Measurements from ENCODE around the gene YPEL1.

YPEL1 gene

DNA sequence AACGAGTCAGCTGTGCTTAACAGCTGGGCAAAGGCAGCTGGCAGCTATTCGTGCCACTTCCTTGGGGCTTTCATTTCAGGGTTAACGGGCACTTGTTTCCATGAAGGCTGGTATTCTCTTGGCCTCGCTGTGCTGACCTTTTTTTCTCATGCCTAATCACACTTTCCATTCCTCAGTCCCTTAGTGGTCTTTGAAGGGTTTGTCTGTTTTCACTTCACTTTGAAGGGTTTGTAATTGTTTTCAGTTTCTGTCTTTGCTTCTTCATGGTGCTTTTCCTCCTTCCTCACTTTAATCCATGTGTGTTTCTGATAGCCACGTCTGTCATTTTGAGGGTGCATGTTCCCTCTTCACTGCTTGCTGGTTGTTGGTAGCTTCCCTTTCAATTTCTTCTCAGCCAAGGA, 45.2 kb downstream of the YPEL1 start:
- no peak overlapping the region for H3K27ac ChIP-seq (ENCODE audit: low read depth, low read length)
- H3K9ac ChIP-seq (ENCODE audit: low read length), result no peak overlapping the region
- H3K36me3 ChIP-seq (ENCODE audit: control insufficient read depth, insufficient read depth, low read length), result peaks cover 25% of the 10 kb centered on the region
- no peak overlapping the region for H3K4me3 ChIP-seq (ENCODE audit: low read length)
- H3K4me1 ChIP-seq (ENCODE audit: control insufficient read depth, insufficient read depth, low read length), result no peaks in the 10 kb centered on the region
- H3K27me3 ChIP-seq (ENCODE audit: control insufficient read depth, insufficient read depth, low read length), result no peaks in the 10 kb centered on the region

DNA sequence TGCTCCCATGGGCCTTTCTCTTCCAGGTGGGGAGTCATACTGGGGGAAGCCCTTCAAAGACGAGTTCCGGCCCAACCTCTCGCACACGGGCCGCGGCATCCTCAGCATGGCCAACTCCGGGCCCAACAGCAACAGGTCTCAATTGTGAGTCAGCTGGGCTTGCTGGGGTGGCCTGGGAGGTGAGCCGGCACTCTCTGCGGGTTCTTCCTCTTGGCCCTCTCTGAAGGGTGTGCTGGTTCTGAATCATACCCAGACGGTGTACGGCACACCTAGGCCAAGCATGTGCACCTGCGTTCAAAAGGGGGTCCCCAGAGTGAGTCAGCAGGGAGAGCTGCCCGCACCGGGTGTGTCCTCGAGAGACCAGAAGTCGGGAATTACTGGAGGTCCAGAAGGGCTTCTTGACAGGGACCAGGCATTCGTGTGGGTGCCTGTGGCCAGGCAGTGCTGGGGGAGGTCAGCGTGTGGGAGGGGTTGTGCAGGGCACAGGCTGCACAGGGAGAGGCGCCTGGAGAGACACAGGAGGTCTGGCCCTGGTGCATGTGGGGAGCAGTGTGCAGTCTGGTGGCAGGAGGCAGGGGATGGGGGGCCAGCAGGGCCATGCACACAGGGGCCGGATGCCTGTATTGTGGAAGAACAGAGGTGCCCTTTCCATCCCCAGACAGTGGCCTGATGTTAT, 46.8 kb downstream of the YPEL1 start:
- Histone ChIP-seq H3K36me3 (ENCODE audit: control insufficient read depth, insufficient read depth, low read length) (peaks cover 21% of the 10 kb centered on the region), H3K27ac (ENCODE audit: low read depth, low read length) (no peak overlapping the region), H3K27me3 (ENCODE audit: control insufficient read depth, insufficient read depth, low read length) (no peaks in the 10 kb centered on the region), H3K4me3 (ENCODE audit: low read length) (no peak overlapping the region), H3K9ac (ENCODE audit: low read length) (no peak overlapping the region), H3K4me1 (ENCODE audit: control insufficient read depth, insufficient read depth, low read length) (no peaks in the 10 kb centered on the region)

DNA sequence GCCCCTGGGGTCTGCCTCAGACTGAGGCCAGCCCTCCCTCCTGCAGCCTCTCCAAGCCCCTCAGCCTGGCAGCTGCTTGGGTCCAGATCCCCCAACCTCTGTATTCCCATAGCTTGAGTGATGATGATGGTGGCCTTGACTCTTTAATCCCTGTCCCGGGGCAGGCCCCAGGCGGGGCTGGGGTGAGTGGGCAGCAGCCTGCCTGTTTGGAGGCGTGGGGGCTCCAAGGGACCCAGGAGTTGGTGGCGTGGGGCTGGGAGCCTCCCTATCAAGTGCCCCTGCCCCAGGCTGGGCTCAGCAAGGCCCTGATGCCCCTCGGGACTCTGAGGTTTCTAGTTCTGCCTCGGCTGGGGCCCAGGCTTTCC, 47.3 kb downstream of the YPEL1 start:
- Histone ChIP-seq H3K36me3 (ENCODE audit: control insufficient read depth, insufficient read depth, low read length) (peaks cover 19% of the 10 kb centered on the region), H3K27ac (ENCODE audit: low read depth, low read length) (no peak overlapping the region), H3K4me1 (ENCODE audit: control insufficient read depth, insufficient read depth, low read length) (no peaks in the 10 kb centered on the region), H3K27me3 (ENCODE audit: control insufficient read depth, insufficient read depth, low read length) (no peaks in the 10 kb centered on the region), H3K4me3 (ENCODE audit: low read length) (no peak overlapping the region), H3K9ac (ENCODE audit: low read length) (no peak overlapping the region)

DNA sequence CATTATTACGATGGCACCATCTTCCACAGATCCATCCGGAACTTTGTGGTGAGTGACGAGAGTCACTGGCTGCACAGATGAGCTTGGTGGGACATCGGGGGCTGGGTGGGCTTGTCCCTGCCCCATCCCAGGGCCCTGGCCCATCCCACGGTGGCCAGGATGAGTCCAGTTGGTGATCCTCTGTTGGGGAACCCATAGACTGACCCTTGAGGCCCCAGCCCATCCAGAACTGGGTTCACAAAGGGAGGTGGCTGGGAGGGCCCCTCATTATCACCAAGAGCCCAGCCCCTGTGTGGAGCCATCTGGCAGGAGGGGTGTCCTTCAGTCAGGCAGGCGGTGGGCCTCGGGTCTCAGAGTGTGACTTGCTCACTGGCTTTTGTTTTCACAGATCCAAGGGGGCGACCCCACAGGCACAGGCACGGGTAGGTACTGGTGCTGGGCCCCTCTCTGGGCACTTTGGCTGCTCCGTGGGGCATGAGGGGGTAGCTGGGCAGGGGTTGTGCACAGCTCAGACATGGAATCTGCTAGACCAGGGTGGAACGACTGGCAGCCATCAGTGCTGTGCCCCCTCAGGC, 47.8 kb downstream of the YPEL1 start:
- H3K36me3 ChIP-seq (ENCODE audit: control insufficient read depth, insufficient read depth, low read length), result peaks cover 25% of the 10 kb centered on the region

DNA sequence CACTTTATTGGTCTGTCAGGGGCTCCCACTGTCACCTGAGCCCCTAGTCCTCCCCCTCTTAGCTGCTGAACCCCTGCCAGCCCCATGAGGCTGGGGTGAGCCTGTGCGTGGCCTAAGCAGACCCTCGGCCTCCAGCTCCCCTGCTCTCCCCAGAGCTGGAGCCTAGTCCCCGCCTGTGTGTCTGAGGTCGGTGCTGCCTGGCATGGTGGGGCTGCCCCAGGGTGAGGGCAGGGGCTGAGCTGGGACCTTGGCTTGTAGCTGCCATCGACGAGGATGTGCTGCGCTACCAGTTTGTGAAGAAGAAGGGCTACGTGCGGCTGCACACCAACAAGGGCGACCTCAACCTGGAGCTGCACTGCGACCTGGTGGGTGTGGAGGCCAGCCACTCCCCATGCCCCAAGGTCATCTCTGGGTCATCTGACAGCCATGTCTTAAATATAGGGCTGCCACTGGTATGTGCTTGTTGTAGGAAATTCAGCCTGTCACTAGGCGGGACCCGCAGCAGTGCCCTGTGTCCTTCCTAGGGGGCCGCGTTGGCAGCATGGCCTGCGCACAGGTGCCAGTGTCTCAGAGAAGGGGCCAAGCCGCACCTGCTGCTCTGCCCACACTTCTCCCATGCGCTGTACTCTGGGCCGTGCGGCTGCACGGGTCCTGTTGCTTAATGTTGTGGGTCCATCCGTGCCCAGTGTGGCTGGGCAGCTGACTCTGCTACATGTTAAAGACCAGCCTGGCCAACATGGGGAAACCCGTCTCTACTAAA, 48.8 kb downstream of the YPEL1 start:
- no peak overlapping the region for H3K27ac ChIP-seq (ENCODE audit: low read depth, low read length)
- H3K36me3 ChIP-seq (ENCODE audit: control insufficient read depth, insufficient read depth, low read length), result peaks cover 29% of the 10 kb centered on the region
- H3K4me1 ChIP-seq (ENCODE audit: control insufficient read depth, insufficient read depth, low read length), result no peaks in the 10 kb centered on the region
- no peaks in the 10 kb centered on the region for H3K27me3 ChIP-seq (ENCODE audit: control insufficient read depth, insufficient read depth, low read length)
- no peak overlapping the region for H3K4me3 ChIP-seq (ENCODE audit: low read length)
- H3K9ac ChIP-seq (ENCODE audit: low read length), result no peak overlapping the region

More for the DNA sequence above, 47.8 kb downstream of the YPEL1 start:
- H3K27me3 ChIP-seq (ENCODE audit: control insufficient read depth, insufficient read depth, low read length), result no peaks in the 10 kb centered on the region
- H3K4me1 ChIP-seq (ENCODE audit: control insufficient read depth, insufficient read depth, low read length), result no peaks in the 10 kb centered on the region
- no peak overlapping the region for H3K4me3 ChIP-seq (ENCODE audit: low read length)
- no peak overlapping the region for H3K27ac ChIP-seq (ENCODE audit: low read depth, low read length)
- H3K9ac ChIP-seq (ENCODE audit: low read length), result no peak overlapping the region

DNA sequence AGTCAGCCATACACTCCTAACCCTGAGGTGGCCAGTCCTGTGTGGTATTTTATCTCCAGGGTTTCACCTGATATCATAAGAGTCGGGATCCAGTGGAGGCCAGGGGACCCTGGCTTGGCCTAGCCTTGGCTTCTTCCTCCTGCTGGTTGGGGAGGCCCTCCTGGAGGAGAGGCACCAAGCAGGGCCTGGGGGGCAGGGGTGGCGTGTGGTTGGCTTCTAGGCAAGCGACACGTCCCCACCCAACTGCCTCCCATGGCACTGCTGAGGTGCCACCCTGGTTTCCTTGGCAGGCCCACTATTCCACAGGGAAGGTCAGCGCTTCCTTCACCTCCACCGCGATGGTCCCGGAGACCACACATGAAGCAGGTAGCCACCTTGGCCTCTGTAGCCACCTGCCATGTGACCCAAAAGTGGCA, 49.4 kb downstream of the YPEL1 start:
- Histone ChIP-seq H3K4me1 (ENCODE audit: control insufficient read depth, insufficient read depth, low read length) (no peaks in the 10 kb centered on the region), H3K4me3 (ENCODE audit: low read length) (no peak overlapping the region), H3K27ac (ENCODE audit: low read depth, low read length) (no peak overlapping the region), H3K27me3 (ENCODE audit: control insufficient read depth, insufficient read depth, low read length) (no peaks in the 10 kb centered on the region), H3K36me3 (ENCODE audit: control insufficient read depth, insufficient read depth, low read length) (peaks cover 27% of the 10 kb centered on the region), H3K9ac (ENCODE audit: low read length) (no peak overlapping the region)

DNA sequence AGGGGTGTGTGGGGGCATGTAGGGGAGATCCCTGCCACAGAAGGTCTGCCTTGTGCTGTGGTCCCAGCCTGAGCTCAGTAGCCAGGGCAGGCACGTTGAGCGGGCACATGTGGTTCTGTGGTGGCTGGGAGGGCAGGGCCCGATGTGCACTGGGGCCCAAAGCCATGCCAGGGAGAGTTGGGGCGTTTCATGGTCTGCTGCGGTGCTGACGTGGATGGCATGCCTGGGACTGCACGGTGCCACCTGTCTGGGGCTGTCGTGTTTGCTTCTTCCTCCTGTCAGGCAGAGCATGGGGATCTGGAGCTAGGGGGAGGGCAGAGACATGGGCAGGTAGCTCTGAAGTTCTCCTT, 50.5 kb downstream of the YPEL1 start:
- Histone ChIP-seq H3K27ac (ENCODE audit: low read depth, low read length) (no peak overlapping the region), H3K36me3 (ENCODE audit: control insufficient read depth, insufficient read depth, low read length) (peaks cover 30% of the 10 kb centered on the region), H3K27me3 (ENCODE audit: control insufficient read depth, insufficient read depth, low read length) (no peaks in the 10 kb centered on the region), H3K9ac (ENCODE audit: low read length) (no peak overlapping the region), H3K4me1 (ENCODE audit: control insufficient read depth, insufficient read depth, low read length) (no peaks in the 10 kb centered on the region), H3K4me3 (ENCODE audit: low read length) (no peak overlapping the region)

DNA sequence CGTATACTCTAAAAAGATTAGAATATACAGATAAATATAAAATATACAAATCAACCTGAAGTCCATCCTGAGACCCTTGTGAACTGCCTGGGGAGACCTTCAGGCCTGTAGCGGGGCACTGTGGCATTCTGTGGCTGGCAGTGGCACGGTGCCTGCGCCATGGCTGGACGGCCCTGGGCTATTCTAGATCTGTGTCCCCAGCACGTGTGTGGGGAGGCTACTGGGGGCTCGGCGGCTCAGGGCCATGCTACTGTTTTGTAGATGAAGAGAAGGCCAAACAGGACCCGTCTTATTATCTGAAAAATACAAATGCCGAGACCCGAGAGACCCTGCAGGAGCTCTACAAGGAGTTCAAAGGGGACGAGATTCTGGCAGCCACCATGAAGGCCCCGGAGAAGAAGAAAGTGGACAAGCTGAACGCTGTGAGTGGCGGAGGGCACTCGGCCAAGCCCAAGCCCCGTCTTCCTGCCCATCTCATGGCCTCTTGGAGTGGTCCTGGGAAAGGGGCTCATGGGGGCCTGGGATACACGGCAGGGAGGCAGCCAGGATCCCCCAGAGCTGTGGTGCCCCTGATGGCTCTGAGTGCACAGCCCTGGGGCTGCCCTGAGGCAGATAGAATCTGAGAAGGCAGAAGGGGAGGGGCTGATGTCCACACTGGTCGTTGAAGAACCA, 51.0 kb downstream of the YPEL1 start:
- Histone ChIP-seq H3K27me3 (ENCODE audit: control insufficient read depth, insufficient read depth, low read length) (no peaks in the 10 kb centered on the region), H3K9ac (ENCODE audit: low read length) (no peak overlapping the region), H3K36me3 (ENCODE audit: control insufficient read depth, insufficient read depth, low read length) (peaks cover 30% of the 10 kb centered on the region), H3K27ac (ENCODE audit: low read depth, low read length) (no peak overlapping the region), H3K4me1 (ENCODE audit: control insufficient read depth, insufficient read depth, low read length) (no peaks in the 10 kb centered on the region), H3K4me3 (ENCODE audit: low read length) (no peak overlapping the region)

DNA sequence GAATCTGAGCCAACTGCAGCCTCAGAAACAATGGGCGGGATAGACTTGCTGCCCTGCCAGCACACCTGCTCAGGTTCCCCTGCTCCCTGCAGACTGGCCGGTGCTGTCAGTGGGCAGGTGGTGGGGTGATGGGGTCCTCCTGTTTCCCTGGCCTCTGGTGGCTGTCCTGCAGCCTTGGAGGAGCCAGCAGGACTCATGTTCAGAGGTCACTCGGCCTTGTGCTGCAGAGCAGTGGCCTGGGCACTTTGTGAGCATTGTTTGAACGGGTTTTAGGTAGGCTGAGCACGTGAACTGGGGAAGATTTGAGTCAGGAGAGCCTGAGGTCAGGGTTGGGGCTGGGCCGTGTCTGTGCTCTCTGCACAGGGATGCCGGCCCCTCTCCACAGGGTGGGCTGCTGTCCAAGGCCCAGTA, 52.2 kb downstream of the YPEL1 start:
- no peak overlapping the region for H3K27ac ChIP-seq (ENCODE audit: low read depth, low read length)
- peaks cover 28% of the 10 kb centered on the region for H3K36me3 ChIP-seq (ENCODE audit: control insufficient read depth, insufficient read depth, low read length)
- no peak overlapping the region for H3K4me3 ChIP-seq (ENCODE audit: low read length)
- no peaks in the 10 kb centered on the region for H3K4me1 ChIP-seq (ENCODE audit: control insufficient read depth, insufficient read depth, low read length)
- H3K9ac ChIP-seq (ENCODE audit: low read length), result no peak overlapping the region
- no peaks in the 10 kb centered on the region for H3K27me3 ChIP-seq (ENCODE audit: control insufficient read depth, insufficient read depth, low read length)

DNA sequence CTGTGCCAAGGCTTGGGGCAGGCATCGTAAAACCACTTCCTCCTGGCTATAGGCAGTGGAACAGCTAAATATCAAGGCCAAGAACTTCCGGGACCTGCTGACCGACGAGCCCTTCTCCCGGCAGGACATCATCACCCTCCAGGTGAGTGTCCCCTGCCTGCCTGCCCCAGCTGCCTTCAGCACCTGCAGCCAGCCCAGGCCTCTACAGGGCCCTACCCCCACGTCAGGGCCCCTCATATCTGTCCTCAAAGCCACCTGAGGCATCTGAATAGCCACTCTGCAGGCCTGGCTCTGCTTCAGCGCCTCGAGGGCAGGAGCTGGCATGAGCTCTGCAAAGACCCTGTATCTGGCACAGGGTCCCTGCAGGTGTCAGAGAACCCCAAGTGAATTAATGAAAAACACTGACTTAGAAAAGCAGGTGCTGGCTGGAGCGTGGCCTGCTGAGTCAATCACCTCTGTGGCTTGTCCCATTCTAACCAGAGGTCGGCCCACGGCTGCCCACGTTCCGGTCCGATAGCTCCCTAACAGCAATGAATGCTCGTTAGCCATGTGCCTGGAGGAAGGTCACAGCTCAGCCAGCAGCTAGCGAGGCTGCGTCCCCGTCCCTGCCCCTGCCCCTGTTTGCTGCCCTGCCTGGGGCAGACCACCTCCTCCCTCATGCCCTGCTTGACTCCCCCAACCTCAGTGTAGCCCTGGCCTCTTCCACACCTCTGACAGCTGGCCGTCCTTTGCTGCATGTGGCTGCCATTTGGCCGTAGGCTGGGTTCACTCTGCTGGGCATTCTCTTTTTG, 53.0 kb downstream of the YPEL1 start:
- H3K4me1 ChIP-seq (ENCODE audit: control insufficient read depth, insufficient read depth, low read length), result no peaks in the 10 kb centered on the region
- H3K27ac ChIP-seq (ENCODE audit: low read depth, low read length), result no peak overlapping the region
- H3K36me3 ChIP-seq (ENCODE audit: control insufficient read depth, insufficient read depth, low read length), result peaks cover 24% of the 10 kb centered on the region

DNA sequence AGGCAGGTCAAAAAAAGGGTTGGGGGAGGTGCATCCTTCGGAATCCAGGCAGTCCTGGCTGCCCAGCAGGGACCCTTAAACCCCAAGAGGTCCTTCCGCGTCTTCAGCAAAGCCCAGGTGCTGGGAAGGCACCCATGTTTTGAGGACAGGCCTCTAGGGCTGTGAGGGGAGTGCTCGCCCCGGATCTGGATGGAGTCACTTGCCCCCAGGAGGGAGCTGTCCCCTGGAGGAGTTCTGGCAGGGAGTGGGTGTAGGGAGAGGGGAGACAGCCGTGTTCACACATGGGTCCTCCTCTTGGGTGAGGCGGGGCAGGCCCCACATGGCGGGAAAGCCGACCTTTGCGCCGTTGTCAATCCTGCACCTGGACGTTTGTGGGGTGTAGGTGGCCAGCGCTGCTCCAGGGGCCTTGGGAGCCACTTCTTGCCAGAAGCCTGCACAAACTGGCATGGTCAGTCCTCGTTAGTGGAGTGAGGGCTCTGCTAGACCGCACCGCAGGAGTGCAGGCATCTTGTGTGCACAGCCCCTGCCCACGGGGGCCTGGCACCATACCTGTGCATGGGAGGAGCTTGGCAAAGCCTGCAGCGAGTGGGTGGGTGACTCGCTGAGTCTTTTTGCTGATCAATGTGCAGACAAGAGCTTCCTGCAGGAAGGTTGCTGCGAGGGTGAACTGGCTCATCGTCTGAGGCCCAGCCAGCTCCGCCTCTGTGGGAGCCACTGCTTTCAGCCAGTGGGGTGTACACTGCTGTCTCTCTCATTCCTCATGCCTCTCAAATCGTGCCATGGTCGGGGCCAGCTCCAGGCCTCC, 53.8 kb downstream of the YPEL1 start:
- Histone ChIP-seq H3K4me1 (ENCODE audit: control insufficient read depth, insufficient read depth, low read length) (no peaks in the 10 kb centered on the region), H3K36me3 (ENCODE audit: control insufficient read depth, insufficient read depth, low read length) (peaks cover 21% of the 10 kb centered on the region), H3K4me3 (ENCODE audit: low read length) (no peak overlapping the region), H3K27me3 (ENCODE audit: control insufficient read depth, insufficient read depth, low read length) (no peaks in the 10 kb centered on the region), H3K27ac (ENCODE audit: low read depth, low read length) (no peak overlapping the region), H3K9ac (ENCODE audit: low read length) (no peak overlapping the region)

More for the DNA sequence above, 53.0 kb downstream of the YPEL1 start:
- Histone ChIP-seq H3K27me3 (ENCODE audit: control insufficient read depth, insufficient read depth, low read length) (no peaks in the 10 kb centered on the region), H3K4me3 (ENCODE audit: low read length) (no peak overlapping the region), H3K9ac (ENCODE audit: low read length) (no peak overlapping the region)
